ENCODE data around the gene PRDM13. TPM values are rescaled to one million over a fixed set of nuclear protein-coding genes. Genes with fewer than 3 reads are reported as not detected.
"Not testable (repeated sequence)": the region's sequence is repeated elsewhere in the genome, so short reads cannot be mapped to it uniquely, and the experiment has no call there.

PRDM13 gene
- total RNA-seq, 1 experiment from 2014 or later: not detected

DNA sequence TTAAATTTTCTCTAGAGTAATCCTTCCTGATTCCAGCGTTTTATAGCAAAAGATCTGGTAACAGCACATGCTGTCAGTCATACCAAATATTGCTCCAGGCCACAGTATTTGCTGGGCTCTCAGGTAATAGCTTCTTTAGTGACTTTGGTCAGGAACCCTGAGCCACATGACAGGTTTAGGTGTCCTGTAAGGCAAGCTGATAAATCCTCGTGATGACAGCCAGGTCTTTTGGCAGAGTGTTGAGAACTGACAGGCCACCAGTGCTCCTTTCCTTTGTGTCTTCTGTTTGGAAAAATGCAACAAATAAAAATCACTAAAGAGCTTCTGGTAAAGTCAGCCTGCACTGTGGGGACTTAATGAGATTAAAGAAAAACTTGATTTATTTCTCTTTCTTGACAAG is 34.6 kb downstream of the PRDM13 start:
- no peaks in the 10 kb centered on the region for H3K4me1 ChIP-seq (ENCODE audit: control insufficient read depth, insufficient read depth, low read length)
- in situ Hi-C loops (cut with HindIII; ENCODE audit: low pct_unique_long_range_greater_than_20kb, low sequenced_read_pairs): no loop called here
- intact Hi-C loops (cut with micrococcal nuclease; ENCODE audit: unreplicated experiment): no loop called here
- H3K27me3 ChIP-seq (ENCODE audit: control insufficient read depth, insufficient read depth, low read length): 0 out of 2 replicates have a peak, but pooled peaks cover 2% of the 10 kb centered on the region
- H3K36me3 ChIP-seq (ENCODE audit: control insufficient read depth, insufficient read depth, low read length): no peaks in the 10 kb centered on the region
- ATAC-seq (no peak), DNase-seq (ENCODE audit: low read depth, low spot score) (no peak)
- no peaks in the 10 kb centered on the region for H3K9me3 ChIP-seq (ENCODE audit: control insufficient read depth, insufficient read depth, low read depth, low read length)
- no TSS peak for BruUV-seq (replicated peaks)
- TF ChIP-seq POLR2AphosphoS5 (IDR thresholded peaks at IDR 0.05; ENCODE audit: low read depth, low read length) (no peak), SIN3A (IDR thresholded peaks at IDR 0.05; ENCODE audit: borderline replicate concordance, insufficient read depth, low read depth, low read length) (no peak), TCF7L2 (IDR thresholded peaks at IDR 0.05; ENCODE audit: low read depth, low read length) (no peak)
- TF ChIP-seq, protein P1, sequence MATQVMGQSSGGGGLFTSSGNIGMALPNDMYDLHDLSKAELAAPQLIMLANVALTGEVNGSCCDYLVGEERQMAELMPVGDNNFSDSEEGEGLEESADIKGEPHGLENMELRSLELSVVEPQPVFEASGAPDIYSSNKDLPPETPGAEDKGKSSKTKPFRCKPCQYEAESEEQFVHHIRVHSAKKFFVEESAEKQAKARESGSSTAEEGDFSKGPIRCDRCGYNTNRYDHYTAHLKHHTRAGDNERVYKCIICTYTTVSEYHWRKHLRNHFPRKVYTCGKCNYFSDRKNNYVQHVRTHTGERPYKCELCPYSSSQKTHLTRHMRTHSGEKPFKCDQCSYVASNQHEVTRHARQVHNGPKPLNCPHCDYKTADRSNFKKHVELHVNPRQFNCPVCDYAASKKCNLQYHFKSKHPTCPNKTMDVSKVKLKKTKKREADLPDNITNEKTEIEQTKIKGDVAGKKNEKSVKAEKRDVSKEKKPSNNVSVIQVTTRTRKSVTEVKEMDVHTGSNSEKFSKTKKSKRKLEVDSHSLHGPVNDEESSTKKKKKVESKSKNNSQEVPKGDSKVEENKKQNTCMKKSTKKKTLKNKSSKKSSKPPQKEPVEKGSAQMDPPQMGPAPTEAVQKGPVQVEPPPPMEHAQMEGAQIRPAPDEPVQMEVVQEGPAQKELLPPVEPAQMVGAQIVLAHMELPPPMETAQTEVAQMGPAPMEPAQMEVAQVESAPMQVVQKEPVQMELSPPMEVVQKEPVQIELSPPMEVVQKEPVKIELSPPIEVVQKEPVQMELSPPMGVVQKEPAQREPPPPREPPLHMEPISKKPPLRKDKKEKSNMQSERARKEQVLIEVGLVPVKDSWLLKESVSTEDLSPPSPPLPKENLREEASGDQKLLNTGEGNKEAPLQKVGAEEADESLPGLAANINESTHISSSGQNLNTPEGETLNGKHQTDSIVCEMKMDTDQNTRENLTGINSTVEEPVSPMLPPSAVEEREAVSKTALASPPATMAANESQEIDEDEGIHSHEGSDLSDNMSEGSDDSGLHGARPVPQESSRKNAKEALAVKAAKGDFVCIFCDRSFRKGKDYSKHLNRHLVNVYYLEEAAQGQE (IDR thresholded peaks at IDR 0.05; ENCODE audit: insufficient read depth in 1 of 2, low read depth in 2 of 2, low read length in 1 of 2): no peak
- TF ChIP-seq, protein P2, sequence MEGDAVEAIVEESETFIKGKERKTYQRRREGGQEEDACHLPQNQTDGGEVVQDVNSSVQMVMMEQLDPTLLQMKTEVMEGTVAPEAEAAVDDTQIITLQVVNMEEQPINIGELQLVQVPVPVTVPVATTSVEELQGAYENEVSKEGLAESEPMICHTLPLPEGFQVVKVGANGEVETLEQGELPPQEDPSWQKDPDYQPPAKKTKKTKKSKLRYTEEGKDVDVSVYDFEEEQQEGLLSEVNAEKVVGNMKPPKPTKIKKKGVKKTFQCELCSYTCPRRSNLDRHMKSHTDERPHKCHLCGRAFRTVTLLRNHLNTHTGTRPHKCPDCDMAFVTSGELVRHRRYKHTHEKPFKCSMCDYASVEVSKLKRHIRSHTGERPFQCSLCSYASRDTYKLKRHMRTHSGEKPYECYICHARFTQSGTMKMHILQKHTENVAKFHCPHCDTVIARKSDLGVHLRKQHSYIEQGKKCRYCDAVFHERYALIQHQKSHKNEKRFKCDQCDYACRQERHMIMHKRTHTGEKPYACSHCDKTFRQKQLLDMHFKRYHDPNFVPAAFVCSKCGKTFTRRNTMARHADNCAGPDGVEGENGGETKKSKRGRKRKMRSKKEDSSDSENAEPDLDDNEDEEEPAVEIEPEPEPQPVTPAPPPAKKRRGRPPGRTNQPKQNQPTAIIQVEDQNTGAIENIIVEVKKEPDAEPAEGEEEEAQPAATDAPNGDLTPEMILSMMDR (IDR thresholded peaks at IDR 0.05): no peak
- H3K4me3 ChIP-seq (ENCODE audit: low read depth in 2 of 2, low read length in 2 of 2): no peak overlapping the region
- ChIA-PET CTCF (no interaction called here), POLR2A (no interaction called here)
- H3K27ac ChIP-seq (ENCODE audit: low read length): no peak overlapping the region

DNA sequence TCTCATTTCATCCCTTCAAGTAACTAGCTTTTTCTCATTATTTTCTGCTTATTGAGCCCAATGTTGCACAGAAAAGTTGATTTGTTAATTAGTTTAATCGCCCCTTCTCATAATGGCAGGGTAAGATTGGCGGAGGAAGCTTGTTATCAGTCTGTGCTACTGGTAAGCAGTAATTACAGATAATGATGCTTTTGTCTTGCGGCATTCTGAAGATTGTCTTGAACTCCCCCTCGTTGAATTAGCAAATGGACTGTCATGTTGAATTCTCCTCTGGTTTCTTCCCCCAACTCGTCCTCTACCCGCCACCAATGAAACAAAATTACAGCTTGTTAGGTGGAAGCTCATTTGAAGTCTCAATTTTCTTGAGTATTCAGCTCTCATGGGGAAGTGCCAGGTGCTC is 39.4 kb downstream of the PRDM13 start:
- CTCF ChIA-PET: interaction anchor here (0.6 kb wide), 1 partner anchor 57 kb away, joined by 6 read pairs; no protein-coding TSS in a partner anchor
- H3K4me3 ChIP-seq (ENCODE audit: low read depth in 2 of 2, low read length in 2 of 2): no peak overlapping the region
- H3K27ac ChIP-seq (ENCODE audit: low read length): no peak overlapping the region
- H3K9me3 ChIP-seq (ENCODE audit: control insufficient read depth, insufficient read depth, low read depth, low read length): no peaks in the 10 kb centered on the region
- intact Hi-C loops (cut with micrococcal nuclease; ENCODE audit: unreplicated experiment): no loop called here
- H3K36me3 ChIP-seq (ENCODE audit: control insufficient read depth, insufficient read depth, low read length): no peaks in the 10 kb centered on the region
- ATAC-seq: no peak
- TF ChIP-seq, protein P1 (IDR thresholded peaks at IDR 0.05; ENCODE audit: insufficient read depth in 1 of 2, low read depth in 2 of 2, low read length in 1 of 2): no peak
- TF ChIP-seq TCF7L2 (IDR thresholded peaks at IDR 0.05; ENCODE audit: low read depth, low read length): no peak
- POLR2A ChIA-PET: no interaction called here
- in situ Hi-C loops (cut with HindIII; ENCODE audit: low pct_unique_long_range_greater_than_20kb, low sequenced_read_pairs): no loop called here
- no peaks in the 10 kb centered on the region for H3K4me1 ChIP-seq (ENCODE audit: control insufficient read depth, insufficient read depth, low read length)
- DNase-seq (ENCODE audit: low read depth, low spot score): no peak
- no TSS peak for BruUV-seq (replicated peaks)
- peaks cover 2% of the 10 kb centered on the region; the same call in 1 of the 2 replicates for H3K27me3 ChIP-seq (ENCODE audit: control insufficient read depth, insufficient read depth, low read length)

DNA sequence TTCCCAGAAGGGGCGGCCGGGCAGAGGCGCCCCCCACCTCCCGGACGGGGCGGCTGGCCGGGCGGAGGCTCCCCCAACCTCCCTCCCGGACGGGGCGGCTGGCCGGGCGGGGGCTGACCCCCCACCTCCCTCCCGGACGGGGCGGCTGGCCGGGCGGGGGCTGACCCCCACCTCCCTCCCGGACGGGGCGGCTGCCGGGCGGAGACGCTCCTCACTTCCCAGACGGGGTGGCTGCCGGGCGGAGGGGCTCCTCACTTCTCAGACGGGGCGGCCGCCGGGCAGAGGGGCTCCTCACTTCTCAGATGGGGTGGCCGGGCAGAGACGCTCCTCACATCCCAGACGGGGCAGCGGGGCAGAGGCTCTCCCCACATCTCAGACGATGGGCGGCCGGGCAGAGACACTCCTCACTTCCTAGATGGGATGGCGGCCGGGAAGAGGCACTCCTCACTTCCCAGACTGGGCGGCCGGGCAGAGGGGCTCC is 43.5 kb downstream of the PRDM13 start:
- BruUV-seq (replicated peaks); CTCF ChIA-PET; H3K4me3 ChIP-seq (ENCODE audit: low read depth in 2 of 2, low read length in 2 of 2); DNase-seq (ENCODE audit: low read depth, low spot score); in situ Hi-C loops (cut with HindIII; ENCODE audit: low pct_unique_long_range_greater_than_20kb, low sequenced_read_pairs); ATAC-seq; H3K27ac ChIP-seq (ENCODE audit: low read length); H3K27me3 ChIP-seq (ENCODE audit: control insufficient read depth, insufficient read depth, low read length); H3K4me1 ChIP-seq (ENCODE audit: control insufficient read depth, insufficient read depth, low read length); H3K9me3 ChIP-seq (ENCODE audit: control insufficient read depth, insufficient read depth, low read depth, low read length); intact Hi-C loops (cut with micrococcal nuclease; ENCODE audit: unreplicated experiment); H3K36me3 ChIP-seq (ENCODE audit: control insufficient read depth, insufficient read depth, low read length); POLR2A ChIA-PET: not testable (repeated sequence)

All from Panc1 (cell line).